ENCODE results near the gene SRGAP3.

GRCh38 chr3:9061634-9062033 lies 187.8 kb downstream of the SRGAP3 start:
- TF ChIP-seq CTCF (IDR thresholded peaks at IDR 0.05): no peak
- TF ChIP-seq POLR2A (IDR thresholded peaks at IDR 0.05): no peak

All from testis (tissue), 2 donors.